NCI-H187 treated with DMSO at 0.1 percent for 48 hours (cell line): Measurements from ENCODE around the gene ATXN10.
"Not testable (repeated sequence)": the region's sequence is repeated elsewhere in the genome, so short reads cannot be mapped to it uniquely, and the experiment has no call there.

ENCODE experiments used
- DNase-seq: peaks from one replicate; lab custom pipeline; 2025; lab: John Stamatoyannopoulos, UW

ATXN10 gene

DNA sequence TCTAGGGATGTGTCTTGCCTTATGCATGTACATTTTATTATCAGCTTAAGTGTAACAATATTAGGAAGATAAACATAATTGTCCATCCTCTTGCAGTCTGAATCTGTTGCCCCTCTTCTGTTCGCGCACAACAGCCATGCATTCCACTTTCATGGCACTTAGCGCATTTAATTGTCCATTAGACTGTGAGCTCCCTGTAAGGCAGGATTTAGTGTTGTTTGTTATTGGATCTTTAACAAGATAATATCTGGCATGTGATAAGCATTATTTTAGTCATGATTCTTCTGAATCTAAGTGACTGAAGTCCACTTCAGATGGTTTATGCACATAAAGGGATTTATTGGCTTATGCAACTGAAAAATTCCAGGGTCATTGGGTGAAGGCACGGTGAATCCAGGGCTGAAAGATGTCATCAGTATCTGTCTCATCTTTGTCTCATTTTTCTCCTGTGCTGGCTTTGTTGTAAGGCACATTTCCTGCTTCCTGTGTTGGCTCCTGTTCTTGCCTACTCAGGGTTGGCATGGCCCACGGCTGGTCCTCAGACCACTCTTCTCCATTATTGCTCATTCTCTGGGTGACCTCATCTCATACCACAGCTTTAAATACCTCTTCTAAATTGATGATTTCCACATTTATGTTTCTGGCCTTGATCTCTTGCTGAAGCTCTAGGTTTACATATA is 37.6 kb downstream of the ATXN10 start:
- DNase-seq, result no peak

DNA sequence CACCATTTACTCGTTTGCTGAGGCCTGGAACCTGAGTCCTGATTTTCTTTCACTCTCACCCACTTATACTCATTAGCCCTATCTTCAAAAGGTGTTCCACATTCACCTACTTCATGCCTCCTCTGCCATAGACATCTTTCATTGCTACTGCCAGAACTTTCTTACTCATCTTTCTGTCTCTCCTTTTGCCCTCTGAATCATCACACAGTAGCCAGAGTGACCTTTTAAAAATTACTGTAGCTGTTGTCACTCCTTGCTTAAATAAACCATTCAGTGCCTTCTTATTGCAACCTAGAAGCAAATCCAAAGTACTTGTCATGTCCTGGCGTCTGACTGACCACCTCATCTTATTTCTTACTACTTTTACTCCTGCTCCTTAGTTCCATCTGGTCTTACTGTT is 38.2 kb downstream of the ATXN10 start:
- no peak for DNase-seq

DNA sequence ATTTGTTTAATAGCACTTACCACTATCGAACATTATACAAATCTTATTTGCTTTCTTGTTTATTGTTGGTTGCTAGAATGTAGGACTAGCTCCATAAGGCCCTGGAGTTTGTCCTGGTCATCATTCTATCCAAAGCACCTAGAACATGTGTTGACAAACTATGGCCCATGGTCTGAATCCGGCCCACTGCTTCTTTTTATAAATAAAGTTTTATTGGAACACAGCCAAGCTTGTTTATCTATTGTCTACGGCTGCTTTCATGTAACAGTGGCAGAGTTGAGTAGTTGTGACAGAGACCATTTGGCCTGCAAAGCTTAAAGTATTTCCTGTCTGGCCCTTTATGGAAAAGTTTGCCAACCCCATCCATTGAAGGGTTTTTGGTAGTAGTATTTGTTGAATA is 38.8 kb downstream of the ATXN10 start:
- DNase-seq, result no peak

- not testable (repeated sequence) for DNase-seq
These were observed 42.8 kb downstream of the ATXN10 start for GRCh38 chr22:45714390-45714789.

GRCh38 chr22:45717789-45718188 is 46.2 kb downstream of the ATXN10 start:
- DNase-seq, result no peak

DNA sequence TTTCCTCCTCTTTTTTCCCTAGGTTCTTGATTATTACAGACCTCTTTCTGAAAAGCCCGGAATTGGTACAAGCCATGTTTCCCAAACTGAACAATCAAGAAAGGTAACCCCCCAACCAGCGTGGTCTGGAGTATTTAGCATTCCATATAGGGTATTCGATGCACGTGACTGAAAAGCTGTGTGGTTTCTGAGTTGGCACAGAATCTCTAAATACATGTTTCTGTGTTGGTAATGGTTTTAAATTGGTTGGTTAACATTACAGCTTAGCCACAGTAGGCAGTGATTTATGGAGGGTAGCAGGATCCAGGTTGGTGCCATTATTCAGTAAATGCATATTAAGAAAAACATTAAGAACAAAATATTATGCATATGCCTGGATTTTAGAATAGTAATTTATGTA is 46.8 kb downstream of the ATXN10 start:
- no peak for DNase-seq

DNA sequence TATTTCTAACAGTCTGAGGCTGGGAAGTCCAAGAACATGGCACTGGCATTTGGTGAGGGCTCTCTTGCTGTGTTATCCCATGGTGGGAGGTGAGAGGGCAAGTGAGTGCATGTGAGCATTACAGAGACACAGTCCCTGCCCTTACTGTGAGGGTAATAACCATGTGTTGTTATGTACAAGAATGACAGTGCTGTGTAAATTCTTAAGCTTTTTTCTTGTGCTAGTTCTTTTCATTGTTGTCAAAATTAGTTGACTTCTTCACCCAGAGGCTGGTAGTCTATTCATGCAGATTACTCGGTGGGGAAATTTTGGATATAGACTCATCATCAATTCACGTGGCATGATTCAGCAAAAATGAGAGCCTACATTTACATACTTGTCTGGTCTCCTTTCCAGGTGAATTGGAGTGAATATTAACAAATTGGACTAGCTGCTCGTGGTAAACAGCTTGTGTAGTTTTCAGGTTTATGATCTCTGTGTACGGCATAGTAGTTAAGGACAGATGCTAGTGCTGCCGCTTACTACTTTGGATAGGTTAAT is 49.3 kb downstream of the ATXN10 start:
- no peak for DNase-seq

DNA sequence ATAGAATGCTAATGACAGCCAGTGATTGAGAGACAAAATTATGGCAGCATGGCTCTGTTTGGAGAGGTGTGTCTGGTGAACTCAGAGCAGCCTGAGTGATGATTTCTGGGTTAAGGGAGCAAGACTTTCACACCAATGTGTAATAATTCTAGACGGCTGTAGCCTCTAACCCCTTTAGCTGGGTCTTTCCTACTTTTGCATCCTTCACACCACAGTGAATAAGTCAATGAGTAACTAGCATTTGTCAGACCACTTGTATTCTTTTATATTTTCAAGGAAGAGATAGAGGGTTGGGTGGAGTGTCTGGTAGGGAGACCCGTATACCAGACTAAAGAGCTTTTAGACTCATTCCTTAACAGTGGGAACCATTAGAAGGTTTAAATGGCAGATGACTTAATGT is 50.4 kb downstream of the ATXN10 start:
- DNase-seq, result no peak

DNA sequence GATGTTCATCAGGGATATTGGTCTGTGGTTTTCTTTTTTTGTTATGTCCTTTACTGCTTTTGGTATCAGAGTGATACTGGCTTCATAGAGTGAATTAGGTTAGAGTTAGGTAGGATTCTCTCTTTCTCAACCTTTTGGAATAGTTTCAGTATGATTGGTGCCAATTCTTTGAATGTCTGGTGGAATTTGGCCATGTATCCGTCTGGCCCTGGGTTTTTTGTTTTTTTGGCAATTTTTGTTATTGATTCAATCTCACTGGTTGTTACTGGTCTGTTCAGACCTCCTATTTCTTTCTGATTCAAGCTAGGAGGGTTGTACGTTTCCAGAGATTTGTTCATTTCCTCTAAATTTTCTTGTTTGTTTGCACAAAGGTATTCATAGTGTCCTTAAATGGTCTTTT is 54.4 kb downstream of the ATXN10 start:
- DNase-seq, result no peak

DNA sequence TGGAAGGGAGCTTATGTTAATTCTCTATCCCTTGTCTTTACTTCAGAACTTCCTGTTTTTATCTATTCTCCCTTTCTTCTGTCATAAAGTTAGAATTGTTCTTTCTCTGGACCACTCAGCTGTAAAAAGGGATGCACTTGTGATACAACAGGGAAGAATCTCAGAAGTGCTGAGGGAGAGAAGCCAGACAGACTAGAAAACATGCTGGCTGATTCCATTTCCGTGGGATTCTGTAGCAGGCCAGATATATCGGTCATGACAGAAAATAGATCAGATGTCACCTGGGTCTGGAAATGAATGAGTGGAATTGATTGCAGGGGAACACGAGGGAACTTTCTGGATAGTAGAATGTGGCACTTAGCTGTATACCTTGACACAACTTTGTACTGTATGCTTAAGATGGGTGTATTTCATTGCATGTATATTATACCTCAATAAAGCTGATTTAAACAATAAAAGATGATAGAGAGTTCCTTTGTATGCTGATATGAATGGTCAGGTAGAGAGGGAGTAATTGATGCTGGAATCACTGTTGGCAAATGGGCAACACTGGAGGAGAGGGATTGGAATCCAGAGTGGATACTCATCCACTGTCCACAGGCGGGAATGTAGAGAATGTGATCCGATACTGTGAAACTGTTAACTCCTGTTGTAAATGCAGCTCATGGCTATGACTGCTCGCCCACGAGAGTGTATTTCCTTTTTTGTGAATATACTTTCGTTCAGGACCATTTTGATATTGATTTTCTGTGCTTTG is 59.6 kb downstream of the ATXN10 start:
- DNase-seq, result no peak

GRCh38 chr22:45731798-45732495 is 60.3 kb downstream of the ATXN10 start:
- no peak for DNase-seq

GRCh38 chr22:45735273-45735672 is 63.6 kb downstream of the ATXN10 start:
- DNase-seq, result no peak

- DNase-seq, result no peak
These were observed 66.6 kb downstream of the ATXN10 start for GRCh38 chr22:45738206-45738605.

- DNase-seq, result no peak
These were observed 68.6 kb downstream of the ATXN10 start for GRCh38 chr22:45740236-45740635.

- DNase-seq, result no peak
These were observed 71.3 kb downstream of the ATXN10 start for GRCh38 chr22:45742866-45743450.

- DNase-seq, result no peak
These were observed 72.1 kb downstream of the ATXN10 start for GRCh38 chr22:45743687-45744086.

DNA sequence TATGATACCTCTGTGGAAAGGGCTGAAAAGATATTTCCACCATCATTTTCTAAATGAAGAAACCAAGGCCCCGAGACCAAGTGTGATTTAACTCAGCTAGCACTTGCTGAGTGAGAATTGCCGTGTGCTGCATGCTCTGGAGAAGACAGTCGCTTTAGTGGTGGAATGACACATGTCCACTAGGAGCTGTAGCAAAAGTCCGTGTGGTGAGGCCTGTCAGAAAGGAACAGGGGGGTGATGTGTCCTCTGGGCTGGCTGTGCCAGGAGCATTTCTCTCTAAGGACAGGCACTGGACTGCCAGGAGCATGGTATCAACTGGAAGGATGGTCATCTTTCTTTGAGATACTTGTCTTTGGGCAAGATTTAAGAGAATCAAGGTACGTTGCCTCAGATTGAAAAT is 72.8 kb downstream of the ATXN10 start:
- no peak for DNase-seq

- no peak for DNase-seq
These were observed 79.0 kb downstream of the ATXN10 start for GRCh38 chr22:45750626-45751025.

GRCh38 chr22:45752036-45752435 is 80.4 kb downstream of the ATXN10 start:
- DNase-seq, result no peak

DNA sequence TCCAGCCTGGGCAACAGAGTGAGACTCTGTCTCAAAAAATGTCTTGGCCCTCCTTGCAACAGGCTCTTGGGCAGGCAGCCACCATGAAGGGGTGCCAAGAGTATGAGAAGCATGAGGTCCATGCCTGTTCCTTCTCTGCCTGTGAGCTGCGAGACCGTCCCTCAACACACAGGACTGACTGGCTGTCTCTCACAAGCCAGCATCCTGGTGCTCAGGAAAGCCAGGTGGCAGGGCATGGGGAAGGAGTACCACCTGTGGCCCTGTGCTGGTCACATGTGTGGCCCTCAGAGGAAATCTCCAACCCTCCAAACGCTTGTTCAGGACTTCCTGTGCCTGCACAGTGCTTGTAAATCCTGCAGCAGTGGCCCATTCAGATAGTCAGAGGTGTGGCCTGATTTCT is 83.2 kb downstream of the ATXN10 start:
- DNase-seq, result no peak

DNA sequence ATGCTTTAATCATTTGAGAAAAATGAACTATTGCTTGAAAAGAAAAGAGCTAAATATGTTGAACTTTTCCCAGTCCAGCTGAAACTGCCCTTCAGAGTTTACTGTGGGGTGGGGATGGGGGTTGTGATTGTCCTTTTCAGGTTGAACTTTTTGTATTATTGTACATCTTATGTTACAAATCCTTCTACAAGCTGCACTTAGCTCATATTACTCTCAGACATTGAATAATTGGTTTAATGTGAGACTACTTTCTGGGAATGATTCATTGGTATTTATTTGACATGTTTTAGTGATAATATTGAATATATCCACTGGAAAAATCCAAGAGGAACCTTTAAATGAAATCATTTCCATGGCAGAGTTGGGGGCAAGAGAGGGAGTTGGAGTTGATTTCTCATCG is 84.9 kb downstream of the ATXN10 start:
- DNase-seq, result no peak

GRCh38 chr22:45757068-45757467 is 85.4 kb downstream of the ATXN10 start:
- DNase-seq, result no peak

GRCh38 chr22:45757936-45758335 is 86.3 kb downstream of the ATXN10 start:
- DNase-seq, result no peak
